ENCODE results near the gene SELENOI. TPM values are rescaled to one million over a fixed set of nuclear protein-coding genes. Genes with fewer than 3 reads are reported as not detected.

SELENOI gene
- total RNA-seq, 1 experiment from 2014 or later = 63.3 TPM

DNA sequence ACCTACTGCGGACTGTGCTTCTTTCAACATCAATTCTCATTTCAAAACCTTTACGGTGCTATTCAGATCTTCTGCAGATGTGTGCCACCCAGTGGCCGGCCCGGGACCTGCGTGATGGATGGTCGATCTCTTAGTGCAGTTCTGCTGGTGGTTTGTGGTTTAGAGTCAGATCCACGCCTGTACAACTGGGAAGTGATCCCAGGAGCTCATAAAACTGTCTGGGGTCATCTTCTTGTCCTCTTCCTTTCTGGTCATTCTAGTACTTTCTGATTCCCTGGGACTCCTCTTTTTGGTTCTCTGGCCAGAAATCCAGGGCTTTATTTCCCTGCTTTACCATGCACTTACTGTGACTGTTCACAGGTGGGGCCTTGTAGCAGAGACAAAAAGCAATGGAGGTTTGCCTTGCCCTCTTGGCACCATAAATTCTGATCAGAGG lies 15.8 kb upstream of the SELENOI start:
- H3K9me2 ChIP-seq (ENCODE audit: insufficient read depth) = no peaks in the 10 kb centered on the region
- peak overlapping the region; percentile 5 for H2AFZ ChIP-seq (ENCODE audit: low read depth, low read length, poor library complexity, severe bottlenecking)
- ATAC-seq (peak; percentile 99), DNase-seq (ENCODE audit: low read depth, low spot score) (peak; percentile 59)
- no peak overlapping the region for H3K4me3 ChIP-seq (replicated peaks in 1 of 2; ENCODE audit: low read depth in 1 of 2, low read length in 2 of 2)
- H4K20me1 ChIP-seq (ENCODE audit: insufficient read depth) = no peaks in the 10 kb centered on the region
- H3K27ac ChIP-seq (ENCODE audit: low read depth, low read length) = no peak overlapping the region
- no peak overlapping the region for H3K9ac ChIP-seq (ENCODE audit: low read length)
- H3K9me3 ChIP-seq (ENCODE audit: control insufficient read depth in 1 of 2, insufficient read depth in 1 of 2, low read depth in 1 of 2, low read length in 2 of 2) = no peaks in the 10 kb centered on the region
- TF ChIP-seq SIN3A (IDR thresholded peaks at IDR 0.05; ENCODE audit: low read depth) (no peak), JUND (IDR thresholded peaks at IDR 0.05) (no peak), SRF (IDR thresholded peaks at IDR 0.05; ENCODE audit: low read depth) (no peak), RAD21 (IDR thresholded peaks at IDR 0.05; ENCODE audit: low read depth) (peak; percentile 85), FOSL1 (IDR thresholded peaks at IDR 0.05; ENCODE audit: low read depth) (no peak), REST (IDR thresholded peaks at IDR 0.05; ENCODE audit: low read depth) (no peak), TCF7L2 (IDR thresholded peaks at IDR 0.05; ENCODE audit: borderline replicate concordance, extremely low read depth, insufficient read depth, insufficient read length) (no peak), POLR2AphosphoS5 (IDR thresholded peaks at IDR 0.05; ENCODE audit: low read depth, low read length) (no peak), CBX3 (IDR thresholded peaks at IDR 0.05; ENCODE audit: low read depth) (no peak), EZH2 (IDR thresholded peaks at IDR 0.05) (no peak), ELF1 (IDR thresholded peaks at IDR 0.05; ENCODE audit: borderline replicate concordance, low read depth) (no peak), EZH2phosphoT487 (IDR thresholded peaks at IDR 0.05; ENCODE audit: borderline replicate concordance) (no peak)
- TF ChIP-seq, protein P1, sequence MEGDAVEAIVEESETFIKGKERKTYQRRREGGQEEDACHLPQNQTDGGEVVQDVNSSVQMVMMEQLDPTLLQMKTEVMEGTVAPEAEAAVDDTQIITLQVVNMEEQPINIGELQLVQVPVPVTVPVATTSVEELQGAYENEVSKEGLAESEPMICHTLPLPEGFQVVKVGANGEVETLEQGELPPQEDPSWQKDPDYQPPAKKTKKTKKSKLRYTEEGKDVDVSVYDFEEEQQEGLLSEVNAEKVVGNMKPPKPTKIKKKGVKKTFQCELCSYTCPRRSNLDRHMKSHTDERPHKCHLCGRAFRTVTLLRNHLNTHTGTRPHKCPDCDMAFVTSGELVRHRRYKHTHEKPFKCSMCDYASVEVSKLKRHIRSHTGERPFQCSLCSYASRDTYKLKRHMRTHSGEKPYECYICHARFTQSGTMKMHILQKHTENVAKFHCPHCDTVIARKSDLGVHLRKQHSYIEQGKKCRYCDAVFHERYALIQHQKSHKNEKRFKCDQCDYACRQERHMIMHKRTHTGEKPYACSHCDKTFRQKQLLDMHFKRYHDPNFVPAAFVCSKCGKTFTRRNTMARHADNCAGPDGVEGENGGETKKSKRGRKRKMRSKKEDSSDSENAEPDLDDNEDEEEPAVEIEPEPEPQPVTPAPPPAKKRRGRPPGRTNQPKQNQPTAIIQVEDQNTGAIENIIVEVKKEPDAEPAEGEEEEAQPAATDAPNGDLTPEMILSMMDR (IDR thresholded peaks at IDR 0.05 in 2 of 3, conservative IDR thresholded peaks at IDR 0.05 in 1 of 3; ENCODE audit: borderline replicate concordance in 1 of 3, insufficient read depth in 1 of 3, low read depth in 2 of 3, low read length in 2 of 3) = peak; percentile 86 to 93 (median 88)
- TF ChIP-seq, protein P2, sequence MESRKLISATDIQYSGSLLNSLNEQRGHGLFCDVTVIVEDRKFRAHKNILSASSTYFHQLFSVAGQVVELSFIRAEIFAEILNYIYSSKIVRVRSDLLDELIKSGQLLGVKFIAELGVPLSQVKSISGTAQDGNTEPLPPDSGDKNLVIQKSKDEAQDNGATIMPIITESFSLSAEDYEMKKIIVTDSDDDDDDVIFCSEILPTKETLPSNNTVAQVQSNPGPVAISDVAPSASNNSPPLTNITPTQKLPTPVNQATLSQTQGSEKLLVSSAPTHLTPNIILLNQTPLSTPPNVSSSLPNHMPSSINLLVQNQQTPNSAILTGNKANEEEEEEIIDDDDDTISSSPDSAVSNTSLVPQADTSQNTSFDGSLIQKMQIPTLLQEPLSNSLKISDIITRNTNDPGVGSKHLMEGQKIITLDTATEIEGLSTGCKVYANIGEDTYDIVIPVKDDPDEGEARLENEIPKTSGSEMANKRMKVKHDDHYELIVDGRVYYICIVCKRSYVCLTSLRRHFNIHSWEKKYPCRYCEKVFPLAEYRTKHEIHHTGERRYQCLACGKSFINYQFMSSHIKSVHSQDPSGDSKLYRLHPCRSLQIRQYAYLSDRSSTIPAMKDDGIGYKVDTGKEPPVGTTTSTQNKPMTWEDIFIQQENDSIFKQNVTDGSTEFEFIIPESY (IDR thresholded peaks at IDR 0.05; ENCODE audit: extremely low read depth, insufficient replicate concordance, low read length) = no peak
- TF ChIP-seq, protein P3, sequence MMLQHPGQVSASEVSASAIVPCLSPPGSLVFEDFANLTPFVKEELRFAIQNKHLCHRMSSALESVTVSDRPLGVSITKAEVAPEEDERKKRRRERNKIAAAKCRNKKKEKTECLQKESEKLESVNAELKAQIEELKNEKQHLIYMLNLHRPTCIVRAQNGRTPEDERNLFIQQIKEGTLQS (IDR thresholded peaks at IDR 0.05) = no peak
- TF ChIP-seq, protein P4, sequence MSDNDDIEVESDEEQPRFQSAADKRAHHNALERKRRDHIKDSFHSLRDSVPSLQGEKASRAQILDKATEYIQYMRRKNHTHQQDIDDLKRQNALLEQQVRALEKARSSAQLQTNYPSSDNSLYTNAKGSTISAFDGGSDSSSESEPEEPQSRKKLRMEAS (IDR thresholded peaks at IDR 0.05) = no peak
- CTCF ChIA-PET = interaction anchor here (1.0 to 2.0 kb wide), 4 partner anchors 16 to 137 kb away, joined by 3 to 9 read pairs (median 4); partner anchors contain the start of gene SELENOI
- peak overlapping the region; percentile 15 for H3K4me2 ChIP-seq (ENCODE audit: low read length)
- H3K27me3 ChIP-seq (ENCODE audit: insufficient read depth, low read length) = no peaks in the 10 kb centered on the region
- POLR2A ChIA-PET = no interaction called here
- RAD21 ChIA-PET (ENCODE audit: low non-redundant PET in 1 of 2, low total read pairs in 2 of 2, uncharacterized antibody in 2 of 2, unreplicated experiment in 2 of 2) = no interaction called here
- H3K4me1 ChIP-seq (ENCODE audit: control insufficient read depth in 1 of 2, insufficient read depth in 2 of 2, low read length in 2 of 2) = peaks cover 4 to 9% of the 10 kb centered on the region in 2 experiments; a peak in 3 of 4 replicates
- intact Hi-C loops (cut with micrococcal nuclease) = loop anchor here (2.0 kb wide), 1 partner anchor 95 kb away; no protein-coding TSS in a partner anchor
- H3K36me3 ChIP-seq (ENCODE audit: control insufficient read depth in 1 of 2, insufficient read depth in 2 of 2, low read length in 2 of 2) = no peaks in the 10 kb centered on the region
- H3K79me2 ChIP-seq (ENCODE audit: insufficient read depth, low read length) = no peaks in the 10 kb centered on the region
- BruUV-seq (replicated peaks) = no TSS peak

Measured in HCT116 (cell line).